Measurements from ENCODE around the gene C1QB. TPM values are rescaled to one million over a fixed set of nuclear protein-coding genes. Genes with fewer than 3 reads are reported as not detected.

Gene C1QB
- polyA plus RNA-seq, 1 of the 3 experiments (the other 2 are of a cell fraction): not detected

DNA sequence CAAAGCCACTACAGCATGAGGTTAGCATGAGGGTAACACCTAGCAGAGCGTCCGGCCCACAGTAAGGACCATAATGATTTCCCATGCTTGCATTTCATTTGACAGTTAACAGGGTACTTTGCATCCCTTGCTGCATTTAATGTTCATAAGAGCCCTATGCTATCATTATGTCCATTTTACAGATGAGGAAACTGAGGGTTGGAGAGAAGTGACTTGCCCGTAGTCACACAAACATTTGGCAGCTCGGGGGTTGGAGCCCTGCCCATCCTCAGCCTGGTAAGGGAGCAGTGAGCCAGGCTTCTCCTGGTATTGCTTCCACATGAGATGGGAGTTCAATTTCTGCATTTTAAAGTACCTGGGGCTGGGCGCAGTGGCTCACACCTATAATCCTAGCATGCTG lies 41.1 kb downstream of the C1QB start:
- Histone ChIP-seq H3K4me1 (ENCODE audit: control insufficient read depth in 1 of 2, insufficient read depth in 2 of 2, low read depth in 1 of 2, low read length in 1 of 2) (peaks cover 0 to 6% of the 10 kb centered on the region in 2 experiments; a peak in 3 of 4 replicates), H3K36me3 (replicated peaks in 1 of 2; ENCODE audit: control insufficient read depth in 1 of 2, insufficient read depth in 2 of 2, low read length in 1 of 2) (no peaks in the 10 kb centered on the region), H3K9ac (no peak overlapping the region), H3F3A (replicated peaks; ENCODE audit: insufficient read depth) (peaks cover 12% of the 10 kb centered on the region), H3K27ac (ENCODE audit: low read depth in 2 of 2, low read length in 1 of 2) (no peak overlapping the region), H4K20me1 (ENCODE audit: insufficient read depth) (no peaks in the 10 kb centered on the region), H2AFZ (ENCODE audit: low read depth) (no peak overlapping the region), H3K79me2 (ENCODE audit: insufficient read depth) (no peaks in the 10 kb centered on the region), H3K9me3 (no peaks in the 10 kb centered on the region), H3K27me3 (ENCODE audit: insufficient read depth) (no peaks in the 10 kb centered on the region), H3K9me2 (no peaks in the 10 kb centered on the region), H3K4me2 (no peak overlapping the region), H3K4me3 (ENCODE audit: low read depth in 2 of 2, low read length in 1 of 2) (no peak overlapping the region)
- POLR2A ChIA-PET: no interaction called here
- CTCF ChIA-PET: interaction anchor here (1.0 kb wide), 1 partner anchor 168 kb away, joined by 3 read pairs; no protein-coding TSS in a partner anchor
- TF ChIP-seq TCF12 (IDR thresholded peaks at IDR 0.05) (no peak), RXRA (IDR thresholded peaks at IDR 0.05; ENCODE audit: borderline replicate concordance, low read depth) (no peak), ZBTB33 (IDR thresholded peaks at IDR 0.05; ENCODE audit: borderline replicate concordance, low read depth) (no peak), FOXJ3 (CRISPR knock-in tag; IDR thresholded peaks at IDR 0.05) (no peak), ELF1 (IDR thresholded peaks at IDR 0.05) (no peak), CHD2 (IDR thresholded peaks at IDR 0.05; ENCODE audit: low read length, partially characterized antibody) (no peak), POLR2AphosphoS5 (IDR thresholded peaks at IDR 0.05; ENCODE audit: low read depth, low read length) (no peak), USF2 (IDR thresholded peaks at IDR 0.05; ENCODE audit: borderline replicate concordance, low read depth, low read length) (no peak), GATA2 (CRISPR knock-in tag; IDR thresholded peaks at IDR 0.05) (no peak), RAD21 (IDR thresholded peaks at IDR 0.05; ENCODE audit: low read length) (no peak), GABPA (IDR thresholded peaks at IDR 0.05; ENCODE audit: low read depth) (no peak), CTCF (IDR thresholded peaks at IDR 0.05) (no peak), SIN3A (IDR thresholded peaks at IDR 0.05; ENCODE audit: borderline replicate concordance, low read depth, low read length) (no peak), NFIC (IDR thresholded peaks at IDR 0.05; ENCODE audit: borderline replicate concordance) (no peak), TAF1 (IDR thresholded peaks at IDR 0.05; ENCODE audit: borderline replicate concordance, low read depth, low read length) (no peak), MEF2A (IDR thresholded peaks at IDR 0.05; ENCODE audit: borderline replicate concordance, low read depth) (no peak), JUND (IDR thresholded peaks at IDR 0.05) (no peak)
- TF ChIP-seq, protein P1, sequence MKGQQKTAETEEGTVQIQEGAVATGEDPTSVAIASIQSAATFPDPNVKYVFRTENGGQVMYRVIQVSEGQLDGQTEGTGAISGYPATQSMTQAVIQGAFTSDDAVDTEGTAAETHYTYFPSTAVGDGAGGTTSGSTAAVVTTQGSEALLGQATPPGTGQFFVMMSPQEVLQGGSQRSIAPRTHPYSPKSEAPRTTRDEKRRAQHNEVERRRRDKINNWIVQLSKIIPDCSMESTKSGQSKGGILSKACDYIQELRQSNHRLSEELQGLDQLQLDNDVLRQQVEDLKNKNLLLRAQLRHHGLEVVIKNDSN (IDR thresholded peaks at IDR 0.05; ENCODE audit: borderline replicate concordance, low read depth): no peak
- DNase-seq: no peak
- 87% methylated on average over 5 of the region's 5 CpGs for WGBS (ENCODE audit: low lambda C conversion rate)

Measured in SK-N-SH (cell line).